ENCODE results near the gene SPATA31E1. TPM values are rescaled to one million over a fixed set of nuclear protein-coding genes. Genes with fewer than 3 reads are reported as not detected.
"Not testable (repeated sequence)": the region's sequence is repeated elsewhere in the genome, so short reads cannot be mapped to it uniquely, and the experiment has no call there.

The SPATA31E1 gene
- total RNA-seq, 2 donors from 2014 or later: 0.07 TPM; not detected in 1

DNA sequence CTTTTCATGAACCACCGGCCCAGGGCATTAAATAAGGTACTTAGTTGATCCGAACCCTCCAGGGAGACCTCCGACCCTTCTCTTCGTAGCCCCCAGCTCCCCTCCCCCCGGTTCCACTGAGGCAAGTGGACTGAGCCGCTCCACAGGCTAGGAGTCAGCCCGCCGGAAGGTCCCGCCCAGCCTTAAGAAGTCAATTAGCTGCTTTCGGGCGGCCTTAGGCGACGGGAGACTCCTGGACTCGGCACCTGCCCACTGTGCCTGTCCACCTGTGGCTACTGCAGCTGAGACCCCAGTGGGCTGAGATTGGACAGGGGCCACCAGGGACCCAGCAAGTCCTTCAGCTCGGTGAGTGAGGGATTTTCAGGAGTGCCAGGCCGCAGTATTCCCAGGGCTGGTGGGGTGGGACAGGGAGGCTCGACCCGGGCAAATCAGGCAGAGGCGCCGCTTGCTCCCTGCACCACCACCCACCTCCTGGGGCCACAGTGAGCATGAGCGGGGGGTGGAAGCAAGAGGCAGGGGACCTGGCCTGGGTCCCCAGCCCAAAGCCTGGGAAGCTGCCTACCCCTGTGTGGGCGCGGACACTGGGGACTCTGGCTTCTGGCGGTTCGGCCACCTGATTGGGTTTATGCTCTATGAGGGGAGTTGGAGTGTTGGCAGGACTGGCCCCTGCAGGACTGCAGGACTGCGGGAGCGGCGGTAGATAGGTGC, 39.6 kb upstream of the SPATA31E1 start:
- no peaks in the 10 kb centered on the region for H3K9me3 ChIP-seq
- no peak for TF ChIP-seq CTCF (IDR thresholded peaks at IDR 0.05)
- H3K4me3 ChIP-seq: no peak overlapping the region
- H3K27ac ChIP-seq: no peak overlapping the region
- no peaks in the 10 kb centered on the region for H3K4me1 ChIP-seq
- no peaks in the 10 kb centered on the region for H3K36me3 ChIP-seq
- H3K27me3 ChIP-seq: no peaks in the 10 kb centered on the region
- DNase-seq: no peak
- no peak overlapping the region for H3K9ac ChIP-seq (ENCODE audit: low read depth in 2 of 2, low read length in 2 of 2)
- intact Hi-C loops (cut with DNase I): no loop called here

DNA sequence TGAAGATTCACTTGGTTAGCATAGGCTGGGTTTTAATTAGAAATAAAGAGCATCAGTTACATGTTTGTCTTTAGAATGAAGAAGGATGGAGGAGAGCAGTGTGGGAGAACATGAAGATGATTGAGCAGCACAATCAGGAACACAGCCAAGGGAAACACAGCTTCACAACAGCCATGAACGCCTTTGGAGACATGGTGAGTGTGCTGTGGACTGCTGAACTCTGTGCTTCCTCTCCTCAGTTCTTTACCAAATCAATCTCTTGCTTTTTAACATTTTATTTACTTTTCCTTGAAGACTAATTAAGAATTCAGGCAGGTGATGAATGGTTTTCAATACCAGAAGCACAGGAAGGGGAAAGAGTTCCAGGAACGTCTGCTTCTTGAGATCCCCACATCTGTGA, 38.2 kb upstream of the SPATA31E1 start:
- H3K27ac ChIP-seq: no peak overlapping the region
- intact Hi-C loops (cut with DNase I): no loop called here
- no peak for DNase-seq
- no peaks in the 10 kb centered on the region for H3K4me1 ChIP-seq
- no peaks in the 10 kb centered on the region for H3K27me3 ChIP-seq
- H3K4me3 ChIP-seq: no peak overlapping the region
- H3K36me3 ChIP-seq: no peaks in the 10 kb centered on the region
- TF ChIP-seq CTCF (IDR thresholded peaks at IDR 0.05): no peak
- no peaks in the 10 kb centered on the region for H3K9me3 ChIP-seq
- H3K9ac ChIP-seq (ENCODE audit: low read depth in 2 of 2, low read length in 2 of 2): no peak overlapping the region

- H3K4me1 ChIP-seq; H3K9ac ChIP-seq (ENCODE audit: low read depth in 2 of 2, low read length in 2 of 2); H3K36me3 ChIP-seq; H3K27ac ChIP-seq; H3K4me3 ChIP-seq; H3K9me3 ChIP-seq; H3K27me3 ChIP-seq; DNase-seq; intact Hi-C loops (cut with DNase I): not testable (repeated sequence)
Observed at GRCh38 chr9:87847817-87848216, 34.9 kb upstream of the SPATA31E1 start.

DNA sequence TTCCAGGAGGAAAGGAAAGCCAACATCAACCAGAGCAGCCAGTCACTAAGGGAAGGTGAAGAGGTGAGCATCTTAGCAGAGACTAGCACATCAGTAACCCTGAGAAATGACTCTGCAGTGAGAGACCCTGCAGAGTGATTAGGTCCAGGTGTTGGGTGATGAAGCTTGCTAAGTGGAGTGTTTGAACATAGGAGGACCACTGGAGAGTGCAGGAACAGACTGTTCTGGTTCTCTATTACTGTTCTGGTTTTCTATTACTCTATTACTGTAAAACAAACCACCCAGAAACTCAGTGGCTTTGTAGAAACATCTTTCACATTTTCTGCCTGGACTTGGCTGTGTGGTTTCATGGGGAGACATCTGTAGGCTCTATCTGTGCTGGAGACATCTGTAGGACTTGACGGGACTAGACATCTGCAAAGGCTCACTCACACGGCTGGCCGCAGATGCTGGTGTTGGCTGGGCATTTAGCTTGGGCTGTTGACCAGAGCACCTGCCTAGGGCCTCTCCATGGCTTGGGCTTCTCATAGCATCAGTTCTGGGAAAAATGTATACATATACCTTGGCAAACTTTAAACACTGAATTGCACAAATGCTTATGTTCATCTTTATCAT, 33.4 kb upstream of the SPATA31E1 start:
- TF ChIP-seq CTCF (IDR thresholded peaks at IDR 0.05): no peak
- H3K9ac ChIP-seq (ENCODE audit: low read depth in 2 of 2, low read length in 2 of 2): no peak overlapping the region
- intact Hi-C loops (cut with DNase I): no loop called here
- H3K4me1 ChIP-seq: no peaks in the 10 kb centered on the region
- no peak overlapping the region for H3K4me3 ChIP-seq
- H3K27me3 ChIP-seq: no peaks in the 10 kb centered on the region
- no peak for DNase-seq
- no peaks in the 10 kb centered on the region for H3K36me3 ChIP-seq
- H3K27ac ChIP-seq: no peak overlapping the region
- no peaks in the 10 kb centered on the region for H3K9me3 ChIP-seq

- Histone ChIP-seq H3K4me3 (no peak overlapping the region), H3K27me3 (no peaks in the 10 kb centered on the region), H3K9ac (ENCODE audit: low read depth in 2 of 2, low read length in 2 of 2) (no peak overlapping the region), H3K4me1 (no peaks in the 10 kb centered on the region), H3K9me3 (no peaks in the 10 kb centered on the region), H3K36me3 (no peaks in the 10 kb centered on the region), H3K27ac (no peak overlapping the region)
- DNase-seq: no peak
- intact Hi-C loops (cut with DNase I): no loop called here
- TF ChIP-seq CTCF (IDR thresholded peaks at IDR 0.05): no peak
Observed at GRCh38 chr9:87850391-87850790, 32.3 kb upstream of the SPATA31E1 start.

GRCh38 chr9:87851186-87851585, 31.5 kb upstream of the SPATA31E1 start:
- H3K4me3 ChIP-seq; H3K27me3 ChIP-seq; H3K4me1 ChIP-seq; H3K9ac ChIP-seq (ENCODE audit: low read depth in 2 of 2, low read length in 2 of 2); H3K36me3 ChIP-seq; H3K27ac ChIP-seq; H3K9me3 ChIP-seq; DNase-seq; intact Hi-C loops (cut with DNase I): not testable (repeated sequence)
